Esophagus muscularis mucosa (tissue), 3 donors: ENCODE data around the gene STK33.
"Not testable (repeated sequence)": the region's sequence is repeated elsewhere in the genome, so short reads cannot be mapped to it uniquely, and the experiment has no call there.

Experiments
- CTCF ChIP-seq, 3 experiments: fragments of 200-600 bp in 2 of 3; fragments of 450-650 bp in 1 of 3; sonication (generic) in 2 of 3; IDR thresholded peaks; one replicate each; pipeline ENCODE4 v1.5.1; 2017 to 2019; ENCODE audit warnings: antibody characterized with exemption in 3 of 3, mild to moderate bottlenecking in 2 of 3, moderate library complexity in 1 of 3
- POLR2A ChIP-seq: fragments of 450-650 bp; IDR thresholded peaks from one replicate; pipeline ENCODE4 v1.6.1; 2017; ENCODE audit warnings: antibody characterized with exemption, moderate library complexity, mild to moderate bottlenecking, low read depth

- TF ChIP-seq CTCF (IDR thresholded peaks at IDR 0.05); POLR2A: not testable (repeated sequence)
Measured at GRCh38 chr11:8467356-8467755, 126.7 kb downstream of the STK33 start.
